NCI-H2107 treated with DMSO at 0.1 percent for 48 hours (cell line): ENCODE results near the gene ICAM1.
"Not testable (repeated sequence)": the region's sequence is repeated elsewhere in the genome, so short reads cannot be mapped to it uniquely, and the experiment has no call there.

ENCODE experiments used
- DNase-seq: peaks from one replicate; lab custom pipeline; 2025; ENCODE audit not compliant: unreplicated experiment; lab: John Stamatoyannopoulos, UW

ICAM1 gene

DNA sequence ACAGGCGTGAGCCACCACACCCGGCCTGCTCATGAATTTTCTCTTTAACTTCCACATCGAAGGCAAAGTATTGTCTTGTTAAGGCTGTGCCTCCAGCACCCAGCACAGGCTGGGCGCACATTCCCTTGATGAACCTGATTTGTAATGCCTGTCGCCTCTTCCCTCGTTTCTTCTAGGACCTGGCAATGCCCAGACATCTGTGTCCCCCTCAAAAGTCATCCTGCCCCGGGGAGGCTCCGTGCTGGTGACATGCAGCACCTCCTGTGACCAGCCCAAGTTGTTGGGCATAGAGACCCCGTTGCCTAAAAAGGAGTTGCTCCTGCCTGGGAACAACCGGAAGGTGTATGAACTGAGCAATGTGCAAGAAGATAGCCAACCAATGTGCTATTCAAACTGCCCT lies 3.7 kb downstream of the ICAM1 start:
- no peak for DNase-seq

DNA sequence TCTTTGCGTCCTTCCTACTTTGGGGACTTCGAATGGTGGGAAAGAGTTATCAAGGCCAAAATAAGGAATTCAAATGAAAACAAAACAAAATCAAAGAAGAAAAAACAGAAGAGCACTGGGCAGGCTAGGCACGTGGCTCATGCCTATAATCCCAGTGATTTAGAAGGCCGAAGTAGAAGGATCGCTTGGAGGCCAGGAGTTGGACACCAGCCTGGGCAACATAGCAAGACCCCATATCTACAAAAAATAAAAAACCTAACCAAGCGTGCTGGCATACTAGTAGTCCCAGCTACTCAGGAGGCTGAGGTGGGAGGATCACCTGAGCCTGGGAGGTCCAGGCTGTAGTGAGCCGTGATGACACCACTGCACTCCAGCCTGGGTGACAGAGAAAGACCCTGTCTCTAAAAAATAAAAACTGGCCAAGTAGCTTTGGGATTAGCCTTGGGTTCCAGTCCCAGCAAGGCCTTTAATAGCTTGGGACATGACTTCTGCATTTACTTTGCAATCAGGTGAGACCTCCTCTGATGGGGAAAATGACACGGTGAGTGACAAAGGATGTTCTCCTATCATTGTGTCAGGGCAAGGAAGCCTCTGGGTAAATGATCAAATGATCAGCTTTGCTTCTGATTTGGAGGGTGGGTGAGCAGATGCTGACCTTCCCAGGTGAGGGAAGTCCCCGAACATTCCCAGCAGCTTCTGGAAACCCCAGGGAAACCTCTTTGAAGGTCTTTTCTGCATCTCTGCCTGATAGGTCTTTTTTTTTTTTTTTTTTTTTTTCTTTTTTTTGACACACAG lies 7.1 kb downstream of the ICAM1 start:
- no peak for DNase-seq

- no peak for DNase-seq
Observed at GRCh38 chr19:10278935-10279334, 8.0 kb downstream of the ICAM1 start.

DNA sequence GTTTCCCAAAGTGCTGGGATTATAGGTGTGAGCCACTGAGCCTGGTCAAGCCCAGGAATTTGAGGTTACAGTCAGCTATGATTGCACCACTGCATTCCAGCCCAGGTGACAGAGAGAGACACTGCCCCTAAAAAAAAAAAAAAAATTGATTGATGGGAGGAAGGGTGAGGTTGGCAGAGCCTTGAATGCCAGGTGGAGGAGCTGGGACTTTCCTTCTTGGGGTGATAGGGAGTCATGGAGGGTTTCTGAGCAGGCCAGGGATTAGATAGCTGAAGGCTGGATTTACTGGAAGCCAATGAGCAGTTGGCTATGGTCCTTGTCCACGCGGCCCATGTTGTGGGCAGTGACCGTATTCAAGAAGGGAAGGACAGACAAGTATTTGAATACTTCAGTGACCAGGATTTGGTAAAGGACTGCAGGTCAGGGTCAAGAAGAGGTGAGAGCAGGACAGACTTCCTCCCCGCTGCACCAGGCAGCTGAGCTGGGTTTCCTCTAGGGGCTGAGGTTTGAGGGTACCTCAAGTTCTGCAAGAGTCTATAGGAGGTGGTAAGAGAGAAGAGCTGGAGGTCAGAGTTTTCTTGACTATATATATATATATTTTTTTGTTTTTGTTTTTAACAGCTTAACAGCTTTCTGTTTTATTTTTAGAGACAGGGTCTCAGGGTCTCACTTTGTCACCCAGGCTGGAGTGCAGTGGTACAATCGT lies 9.0 kb downstream of the ICAM1 start:
- DNase-seq = no peak

- not testable (repeated sequence) for DNase-seq
Observed at GRCh38 chr19:10282043-10282442, 11.1 kb downstream of the ICAM1 start.

GRCh38 chr19:10283301-10284064 lies 12.6 kb downstream of the ICAM1 start:
- no peak for DNase-seq

DNA sequence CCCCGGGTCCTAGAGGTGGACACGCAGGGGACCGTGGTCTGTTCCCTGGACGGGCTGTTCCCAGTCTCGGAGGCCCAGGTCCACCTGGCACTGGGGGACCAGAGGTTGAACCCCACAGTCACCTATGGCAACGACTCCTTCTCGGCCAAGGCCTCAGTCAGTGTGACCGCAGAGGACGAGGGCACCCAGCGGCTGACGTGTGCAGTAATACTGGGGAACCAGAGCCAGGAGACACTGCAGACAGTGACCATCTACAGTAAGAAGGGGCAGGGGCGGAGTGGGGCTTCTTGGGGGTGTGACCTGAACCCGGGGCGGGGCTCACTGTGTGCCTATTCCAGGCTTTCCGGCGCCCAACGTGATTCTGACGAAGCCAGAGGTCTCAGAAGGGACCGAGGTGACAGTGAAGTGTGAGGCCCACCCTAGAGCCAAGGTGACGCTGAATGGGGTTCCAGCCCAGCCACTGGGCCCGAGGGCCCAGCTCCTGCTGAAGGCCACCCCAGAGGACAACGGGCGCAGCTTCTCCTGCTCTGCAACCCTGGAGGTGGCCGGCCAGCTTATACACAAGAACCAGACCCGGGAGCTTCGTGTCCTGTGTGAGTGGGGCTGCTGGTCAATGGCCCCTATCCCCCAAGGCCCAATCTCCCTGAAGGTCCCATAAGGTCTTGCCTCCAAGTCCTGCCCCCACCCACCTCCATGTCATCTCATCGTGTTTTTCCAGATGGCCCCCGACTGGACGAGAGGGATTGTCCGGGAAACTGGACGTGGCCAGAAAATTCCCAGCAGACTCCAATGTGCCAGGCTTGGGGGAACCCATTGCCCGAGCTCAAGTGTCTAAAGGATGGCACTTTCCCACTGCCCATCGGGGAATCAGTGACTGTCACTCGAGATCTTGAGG lies 13.4 kb downstream of the ICAM1 start:
- DNase-seq = no peak

GRCh38 chr19:10284960-10285278 lies 14.0 kb downstream of the ICAM1 start:
- no peak for DNase-seq

DNA sequence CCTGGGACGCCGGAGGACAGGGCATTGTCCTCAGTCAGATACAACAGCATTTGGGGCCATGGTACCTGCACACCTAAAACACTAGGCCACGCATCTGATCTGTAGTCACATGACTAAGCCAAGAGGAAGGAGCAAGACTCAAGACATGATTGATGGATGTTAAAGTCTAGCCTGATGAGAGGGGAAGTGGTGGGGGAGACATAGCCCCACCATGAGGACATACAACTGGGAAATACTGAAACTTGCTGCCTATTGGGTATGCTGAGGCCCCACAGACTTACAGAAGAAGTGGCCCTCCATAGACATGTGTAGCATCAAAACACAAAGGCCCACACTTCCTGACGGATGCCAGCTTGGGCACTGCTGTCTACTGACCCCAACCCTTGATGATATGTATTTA lies 14.5 kb downstream of the ICAM1 start:
- DNase-seq = no peak

GRCh38 chr19:10286803-10287737 lies 16.1 kb downstream of the ICAM1 start, which contains the start of gene ICAM4:
TSS of gene ICAM4 (plus strand) at chr19:10286955. CDS start at chr19:10287013, 58 bp downstream.
- no peak for DNase-seq

- DNase-seq = no peak
Observed at GRCh38 chr19:10288662-10289166, 17.8 kb downstream of the ICAM1 start.

- DNase-seq = no peak
Observed at GRCh38 chr19:10289167-10289835, 18.4 kb downstream of the ICAM1 start.

- peak; percentile 10 for DNase-seq
Observed at GRCh38 chr19:10289836-10290356, 19.0 kb downstream of the ICAM1 start, which contains the start of gene ICAM5. TSS of gene ICAM5 (plus strand) at chr19:10289952. CDS start at chr19:10290044, 92 bp downstream.

DNA sequence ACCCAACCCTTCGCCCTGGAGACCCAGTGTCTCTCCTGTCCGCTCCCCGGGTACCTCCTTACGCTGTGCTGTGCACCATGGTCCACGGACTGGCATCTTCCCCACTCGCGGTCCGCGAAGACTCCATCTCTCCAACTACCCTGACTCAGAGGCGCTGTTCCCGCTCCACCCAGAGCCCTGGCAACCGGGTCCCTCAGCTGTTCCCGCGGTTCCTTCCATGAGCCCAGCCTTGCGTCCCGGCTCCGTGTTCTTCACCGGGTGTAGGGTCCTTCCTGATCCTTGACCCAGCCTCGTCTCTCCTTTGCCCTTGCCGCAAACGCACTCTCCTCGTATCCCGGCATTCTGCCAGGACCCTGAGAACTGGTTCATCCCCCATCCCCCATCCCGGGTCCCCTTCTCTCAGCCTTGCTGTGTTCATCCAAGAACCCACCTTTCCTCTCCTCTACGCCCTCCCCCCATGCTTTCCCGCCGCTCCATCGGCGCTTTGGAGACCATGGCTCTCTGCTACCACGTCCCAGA lies 19.5 kb downstream of the ICAM1 start:
- no peak for DNase-seq

DNA sequence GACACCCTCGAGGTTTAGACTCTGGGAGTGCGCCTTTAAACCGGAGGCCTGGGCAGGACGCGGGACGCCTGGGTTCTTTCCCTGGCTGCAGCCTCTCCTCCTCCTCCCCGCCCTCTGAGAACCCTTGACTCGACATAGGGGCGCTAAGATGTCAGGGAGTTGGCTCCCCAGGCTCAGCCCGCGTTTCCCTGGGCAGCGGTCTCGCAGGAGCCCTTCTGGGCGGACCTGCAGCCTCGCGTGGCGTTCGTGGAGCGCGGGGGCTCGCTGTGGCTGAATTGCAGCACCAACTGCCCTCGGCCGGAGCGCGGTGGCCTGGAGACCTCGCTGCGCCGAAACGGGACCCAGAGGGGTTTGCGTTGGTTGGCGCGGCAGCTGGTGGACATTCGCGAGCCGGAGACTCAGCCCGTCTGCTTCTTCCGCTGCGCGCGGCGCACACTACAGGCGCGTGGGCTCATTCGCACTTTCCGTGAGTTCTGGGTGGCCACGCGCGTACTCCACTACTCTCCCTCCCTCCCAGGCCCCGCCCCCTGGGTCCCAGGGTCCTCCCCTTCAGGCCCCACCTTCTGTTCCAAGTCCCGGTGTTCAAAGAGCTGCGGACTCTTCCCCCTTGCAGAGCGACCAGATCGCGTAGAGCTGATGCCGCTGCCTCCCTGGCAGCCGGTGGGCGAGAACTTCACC lies 20.1 kb downstream of the ICAM1 start:
- DNase-seq = no peak

DNA sequence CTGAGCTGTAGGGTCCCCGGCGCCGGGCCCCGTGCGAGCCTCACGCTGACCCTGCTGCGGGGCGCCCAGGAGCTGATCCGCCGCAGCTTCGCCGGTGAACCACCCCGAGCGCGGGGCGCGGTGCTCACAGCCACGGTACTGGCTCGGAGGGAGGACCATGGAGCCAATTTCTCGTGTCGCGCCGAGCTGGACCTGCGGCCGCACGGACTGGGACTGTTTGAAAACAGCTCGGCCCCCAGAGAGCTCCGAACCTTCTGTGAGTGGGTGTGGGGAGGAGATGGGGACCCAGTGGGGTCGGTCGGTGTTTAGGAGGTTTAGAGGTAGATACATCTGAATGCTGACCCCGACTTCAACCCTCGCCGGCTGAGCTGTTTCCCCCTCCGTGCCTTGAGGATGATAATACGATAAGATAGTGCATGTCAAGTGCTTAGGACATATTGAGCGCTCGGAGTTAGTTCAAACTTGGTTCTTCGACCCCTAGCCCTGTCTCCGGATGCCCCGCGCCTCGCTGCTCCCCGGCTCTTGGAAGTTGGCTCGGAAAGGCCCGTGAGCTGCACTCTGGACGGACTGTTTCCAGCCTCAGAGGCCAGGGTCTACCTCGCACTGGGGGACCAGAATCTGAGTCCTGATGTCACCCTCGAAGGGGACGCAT lies 20.8 kb downstream of the ICAM1 start:
- no peak for DNase-seq

GRCh38 chr19:10292206-10292788 lies 21.4 kb downstream of the ICAM1 start:
- no peak for DNase-seq
